ENCODE data around the gene MASP1.
A peak's percentile ranks its signal among the peaks of the same experiment; 100 is the strongest.

The MASP1 gene

GRCh38 chr3:187288131-187288854, 3.2 kb downstream of the MASP1 start:
- CTCF ChIA-PET = interaction anchor here (1.5 to 6.8 kb wide), 3 partner anchors 31 to 391 kb away, joined by 7 to 36 read pairs (median 14); no protein-coding TSS in a partner anchor
- DNase-seq (ENCODE audit: low read depth, low spot score) = no peak
- TF ChIP-seq CTCF (IDR thresholded peaks at IDR 0.05; ENCODE audit: insufficient read depth, low read length, missing control alignments) = no peak
- POLR2A ChIA-PET = no interaction called here
- H3K4me3 ChIP-seq (ENCODE audit: low read depth, low read length) = no peak overlapping the region

DNA sequence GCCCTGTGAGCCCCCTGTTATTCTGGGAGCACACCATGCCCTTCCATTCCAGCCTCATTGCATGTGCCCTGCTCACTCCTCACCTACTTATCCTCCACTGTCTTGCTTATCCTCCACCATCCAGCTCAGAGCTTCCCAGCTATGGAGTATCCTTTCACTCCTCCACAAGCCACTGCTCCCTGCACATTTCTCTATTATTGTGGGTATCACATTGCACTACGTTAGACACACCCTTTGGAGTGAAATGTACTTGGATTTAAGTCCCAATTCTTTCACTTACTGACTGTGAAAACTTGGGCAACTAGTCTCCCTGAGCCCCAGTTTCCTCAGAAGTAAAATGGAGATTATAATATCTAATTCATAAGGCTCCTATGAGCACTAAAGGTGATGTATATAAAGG, 4.3 kb downstream of the MASP1 start:
- CTCF ChIA-PET = interaction anchor here (6.8 kb wide), 1 partner anchor 66 kb away, joined by 36 read pairs; no protein-coding TSS in a partner anchor
- no peak for DNase-seq (ENCODE audit: low read depth, low spot score)
- TF ChIP-seq CTCF (IDR thresholded peaks at IDR 0.05; ENCODE audit: insufficient read depth, low read length, missing control alignments) = no peak
- POLR2A ChIA-PET = no interaction called here
- no peak overlapping the region for H3K4me3 ChIP-seq (ENCODE audit: low read depth, low read length)

DNA sequence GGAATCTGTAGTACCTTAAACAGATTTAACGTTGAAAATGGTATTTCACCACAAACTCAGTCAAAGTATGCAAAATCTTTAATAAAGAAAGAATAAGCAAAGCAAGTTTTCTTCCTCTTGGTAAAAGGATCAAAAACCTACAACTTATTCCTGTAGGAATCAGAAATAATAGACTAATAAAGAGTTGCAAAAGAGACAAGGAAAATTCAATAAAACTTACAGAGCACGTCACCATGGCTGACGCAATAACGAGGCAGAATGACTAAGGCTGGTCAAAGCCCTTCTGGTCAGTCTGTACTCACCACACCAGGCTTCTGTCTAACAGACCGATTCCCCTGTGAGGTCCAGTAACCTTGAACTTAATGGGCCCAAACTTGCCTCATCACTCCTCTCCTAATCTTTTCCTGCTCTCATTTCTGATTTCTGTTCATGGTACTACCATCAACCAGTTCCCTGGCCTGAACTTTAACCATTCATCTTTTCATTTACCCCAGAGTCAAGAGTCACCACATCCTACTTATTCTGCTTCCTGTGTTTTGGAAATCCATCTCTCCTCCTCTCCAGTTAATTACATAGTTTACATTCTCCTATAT, 5.0 kb downstream of the MASP1 start:
- DNase-seq (ENCODE audit: low read depth, low spot score) = no peak
- TF ChIP-seq CTCF (IDR thresholded peaks at IDR 0.05; ENCODE audit: insufficient read depth, low read length, missing control alignments) = no peak
- POLR2A ChIA-PET = no interaction called here
- CTCF ChIA-PET = interaction anchor here (1.1 to 6.8 kb wide), 4 partner anchors 8 to 393 kb away, joined by 4 to 36 read pairs (median 6); no protein-coding TSS in a partner anchor
- no peak overlapping the region for H3K4me3 ChIP-seq (ENCODE audit: low read depth, low read length)

- no peak overlapping the region for H3K4me3 ChIP-seq (ENCODE audit: low read depth, low read length)
- POLR2A ChIA-PET = interaction anchor here (1.1 to 1.2 kb wide), 2 partner anchors 16 to 54 kb away, joined by 4 to 5 read pairs; no protein-coding TSS in a partner anchor
- peak; percentile 39 for TF ChIP-seq CTCF (IDR thresholded peaks at IDR 0.05; ENCODE audit: insufficient read depth, low read length, missing control alignments)
- CTCF ChIA-PET = interaction anchor here (1.0 to 1.1 kb wide), 4 partner anchors 10 to 398 kb away, joined by 4 to 6 read pairs (median 6); partner anchors contain the start of gene MASP1
- DNase-seq (ENCODE audit: low read depth, low spot score) = peak; percentile 83
Measured at GRCh38 chr3:187281191-187281714, 10.3 kb downstream of the MASP1 start.

DNA sequence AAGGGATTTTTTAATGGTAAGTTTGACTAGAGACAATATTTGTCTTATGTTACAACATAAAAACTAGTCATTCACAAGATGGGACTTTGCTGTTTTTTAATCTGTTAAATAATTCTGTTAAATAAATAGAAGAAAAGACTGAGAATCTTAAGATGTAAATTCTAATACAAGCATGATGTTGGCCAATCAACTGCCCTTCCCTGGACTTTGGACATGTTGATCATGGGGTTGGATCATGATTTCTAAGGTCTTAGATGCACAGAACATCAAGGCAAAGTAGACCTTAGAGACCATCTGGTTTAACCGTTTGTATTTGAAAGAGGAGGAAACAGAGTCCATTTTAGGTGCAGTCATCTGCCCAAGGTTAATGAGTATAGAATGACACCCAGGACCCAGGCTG, 10.9 kb downstream of the MASP1 start:
- no peak overlapping the region for H3K4me3 ChIP-seq (ENCODE audit: low read depth, low read length)
- TF ChIP-seq CTCF (IDR thresholded peaks at IDR 0.05; ENCODE audit: insufficient read depth, low read length, missing control alignments) = no peak
- no peak for DNase-seq (ENCODE audit: low read depth, low spot score)
- CTCF ChIA-PET = interaction anchor here (1.0 kb wide), 1 partner anchor 11 kb away, joined by 5 read pairs; the partner anchor contains the start of gene MASP1
- POLR2A ChIA-PET = no interaction called here

- no peak for TF ChIP-seq CTCF (IDR thresholded peaks at IDR 0.05; ENCODE audit: insufficient read depth, low read length, missing control alignments)
- ChIA-PET CTCF (interaction anchor here (1.0 to 1.2 kb wide), 2 partner anchors 9 to 42 kb away, joined by 4 to 5 read pairs; no protein-coding TSS in a partner anchor), POLR2A (no interaction called here)
- DNase-seq (ENCODE audit: low read depth, low spot score) = no peak
- H3K4me3 ChIP-seq (ENCODE audit: low read depth, low read length) = no peak overlapping the region
Measured at GRCh38 chr3:187277129-187277462, 14.4 kb downstream of the MASP1 start.
